GM19238 (cell line): ENCODE results near the gene EEPD1.
"Not testable (repeated sequence)": the region's sequence is repeated elsewhere in the genome, so short reads cannot be mapped to it uniquely, and the experiment has no call there.

Experiments used
- DNase-seq: peaks from one replicate; pipeline ENCODE4 v3.0.0; 2011; ENCODE audit warnings: low spot score; ENCODE audit not compliant: insufficient read length

Gene EEPD1

GRCh38 chr7:36152756-36153570 lies at the start of gene EEPD1:
Gene EEPD1, plus strand, starts transcription at chr7:36153254. Its CDS starts 1,071 bp downstream, at chr7:36154325.
- peak; percentile 82 for DNase-seq

- DNase-seq: no peak
Measured at GRCh38 chr7:36103837-36104561, 49.1 kb upstream of the EEPD1 start.

- not testable (repeated sequence) for DNase-seq
Measured at GRCh38 chr7:36106972-36107908, 45.8 kb upstream of the EEPD1 start.

GRCh38 chr7:36107926-36108631 lies 45.0 kb upstream of the EEPD1 start:
- no peak for DNase-seq

DNA sequence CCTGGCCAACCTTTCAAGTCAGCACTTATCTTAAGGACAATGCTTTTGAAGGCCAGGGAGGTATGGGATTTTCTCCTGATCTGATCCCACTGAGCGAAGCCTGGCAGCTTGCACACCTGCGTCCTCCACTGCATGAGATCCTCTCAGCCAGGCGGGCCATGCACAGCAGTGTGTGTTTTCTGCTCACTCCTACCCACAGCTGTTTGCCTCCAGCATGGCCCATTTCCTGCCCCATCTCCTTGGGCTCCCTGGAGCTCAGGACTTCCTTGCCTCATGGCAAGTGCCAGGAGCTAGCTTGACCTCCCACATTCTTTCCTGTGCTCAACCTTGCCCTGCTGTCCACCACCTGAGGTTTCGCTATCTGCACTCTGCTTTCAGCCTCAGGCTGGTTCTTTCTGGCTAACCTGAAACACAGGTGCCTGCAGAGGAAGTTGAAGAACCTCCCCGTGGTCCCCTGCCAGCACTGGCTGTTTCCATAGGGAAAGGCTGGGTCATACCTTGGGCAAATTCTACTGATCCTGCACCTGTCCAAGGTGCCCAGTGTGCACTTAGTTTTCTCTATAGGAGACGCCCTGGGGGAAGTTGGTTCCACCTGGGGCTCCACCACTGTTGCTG lies 43.9 kb upstream of the EEPD1 start:
- DNase-seq: no peak

GRCh38 chr7:36110584-36110983 lies 42.5 kb upstream of the EEPD1 start:
- no peak for DNase-seq

GRCh38 chr7:36112969-36113368 lies 40.1 kb upstream of the EEPD1 start:
- no peak for DNase-seq

- no peak for DNase-seq
Measured at GRCh38 chr7:36114355-36114754, 38.7 kb upstream of the EEPD1 start.

GRCh38 chr7:36115448-36116321 lies 37.4 kb upstream of the EEPD1 start:
- peak; percentile 23 for DNase-seq

GRCh38 chr7:36116347-36117202 lies 36.5 kb upstream of the EEPD1 start:
- DNase-seq: no peak

GRCh38 chr7:36117203-36117840 lies 35.7 kb upstream of the EEPD1 start:
- no peak for DNase-seq

GRCh38 chr7:36118344-36118743 lies 34.7 kb upstream of the EEPD1 start:
- no peak for DNase-seq

- no peak for DNase-seq
Measured at GRCh38 chr7:36119005-36119706, 33.9 kb upstream of the EEPD1 start.

- DNase-seq: not testable (repeated sequence)
Measured at GRCh38 chr7:36119983-36120646, 32.9 kb upstream of the EEPD1 start.

DNA sequence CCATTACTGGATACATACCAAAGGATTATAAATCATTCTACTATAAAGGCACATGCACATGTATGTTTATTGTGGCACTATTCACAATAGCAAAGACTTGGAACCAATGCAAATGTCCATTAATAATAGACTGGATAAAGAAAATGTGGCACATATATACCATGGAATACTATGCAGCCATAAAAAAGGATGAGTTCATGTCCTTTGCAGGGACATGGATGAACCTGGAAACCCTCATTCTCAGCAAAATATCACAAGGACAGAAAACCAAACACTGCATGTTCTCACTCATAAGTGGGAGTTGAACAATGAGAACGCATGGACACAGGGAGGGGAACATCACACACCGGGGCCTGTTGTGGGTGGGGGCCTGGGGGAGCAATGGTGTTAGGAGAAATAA lies 27.4 kb upstream of the EEPD1 start:
- DNase-seq: not testable (repeated sequence)

GRCh38 chr7:36127075-36127740 lies 25.8 kb upstream of the EEPD1 start:
- no peak for DNase-seq
